ENCODE data around the gene PLEKHG4. TPM values are rescaled to one million over a fixed set of nuclear protein-coding genes. Genes with fewer than 3 reads are reported as not detected.

The PLEKHG4 gene
- polyA plus RNA-seq, 1 of the 3 experiments (the other 2 are of a cell fraction), result 65.5 TPM

GRCh38 chr16:67235816-67236562 is 43.3 kb upstream of the PLEKHG4 start:
- Histone ChIP-seq H3K27me3 (ENCODE audit: insufficient read depth) (no peaks in the 10 kb centered on the region), H3K4me1 (ENCODE audit: control insufficient read depth in 1 of 2, insufficient read depth in 2 of 2, low read depth in 1 of 2, low read length in 1 of 2) (peaks cover 3 to 12% of the 10 kb centered on the region in 2 experiments; a peak in 3 of 4 replicates), H3K4me2 (no peak overlapping the region), H3K36me3 (replicated peaks in 1 of 2; ENCODE audit: control insufficient read depth in 1 of 2, insufficient read depth in 2 of 2, low read length in 1 of 2) (peaks cover 51 to 59% of the 10 kb centered on the region in 2 experiments), H3K9ac (no peak overlapping the region), H3K4me3 (ENCODE audit: low read depth in 2 of 2, low read length in 1 of 2) (no peak overlapping the region), H3K9me3 (no peaks in the 10 kb centered on the region), H3K9me2 (no peaks in the 10 kb centered on the region), H3F3A (replicated peaks; ENCODE audit: insufficient read depth) (peaks cover 45% of the 10 kb centered on the region), H3K27ac (ENCODE audit: low read depth in 2 of 2, low read length in 1 of 2) (peak overlapping the region in 1 of 2 experiments; percentile 27; a peak in 1 of 4 replicates), H3K79me2 (ENCODE audit: insufficient read depth) (peaks cover 29% of the 10 kb centered on the region), H2AFZ (ENCODE audit: low read depth) (no peak overlapping the region), H4K20me1 (ENCODE audit: insufficient read depth) (no peaks in the 10 kb centered on the region)
- 89% methylated on average over 15 of the region's 17 CpGs for WGBS (ENCODE audit: low lambda C conversion rate)
- TF ChIP-seq POLR2AphosphoS5 (IDR thresholded peaks at IDR 0.05; ENCODE audit: low read depth, low read length) (no peak), TCF12 (IDR thresholded peaks at IDR 0.05) (no peak), PBX3 (IDR thresholded peaks at IDR 0.05) (no peak), TAF1 (IDR thresholded peaks at IDR 0.05; ENCODE audit: borderline replicate concordance, low read depth, low read length) (no peak), CHD2 (IDR thresholded peaks at IDR 0.05; ENCODE audit: low read length, partially characterized antibody) (no peak), FOSL2 (IDR thresholded peaks at IDR 0.05; ENCODE audit: borderline replicate concordance, low read depth) (no peak), USF2 (IDR thresholded peaks at IDR 0.05; ENCODE audit: borderline replicate concordance, low read depth, low read length) (no peak), GABPA (IDR thresholded peaks at IDR 0.05; ENCODE audit: low read depth) (no peak), EP300 (IDR thresholded peaks at IDR 0.05; ENCODE audit: borderline replicate concordance in 1 of 2, low read depth in 1 of 2, low read length in 1 of 2) (no peak), EZH2phosphoT487 (IDR thresholded peaks at IDR 0.05; ENCODE audit: borderline replicate concordance, low read depth) (no peak), ELF1 (IDR thresholded peaks at IDR 0.05) (no peak), SMC3 (IDR thresholded peaks at IDR 0.05; ENCODE audit: low read depth, low read length) (no peak), TEAD4 (IDR thresholded peaks at IDR 0.05; ENCODE audit: borderline replicate concordance, insufficient read depth) (no peak), RXRA (IDR thresholded peaks at IDR 0.05; ENCODE audit: borderline replicate concordance, low read depth) (no peak), IRF3 (IDR thresholded peaks at IDR 0.05; ENCODE audit: low read depth, low read length) (no peak)
- POLR2A ChIA-PET, result interaction anchor here (1.9 kb wide), 1 partner anchor 9 kb away, joined by 9 read pairs; the partner anchor contains the start of gene TMEM208
- CTCF ChIA-PET, result interaction anchor here (0.6 to 2.5 kb wide), 6 partner anchors 10 to 285 kb away, joined by 3 to 7 read pairs (median 4); no protein-coding TSS in a partner anchor
- no peak for DNase-seq

Data from SK-N-SH (cell line).